NOMO-1 (cell line): Measurements from ENCODE around the gene PREX1.

Source experiments
- DNase-seq, 2 experiments: peaks; one replicate each; lab custom pipeline; 2025; ENCODE audit not compliant: unreplicated experiment in 2 of 2; lab: John Stamatoyannopoulos, UW

PREX1 gene

DNA sequence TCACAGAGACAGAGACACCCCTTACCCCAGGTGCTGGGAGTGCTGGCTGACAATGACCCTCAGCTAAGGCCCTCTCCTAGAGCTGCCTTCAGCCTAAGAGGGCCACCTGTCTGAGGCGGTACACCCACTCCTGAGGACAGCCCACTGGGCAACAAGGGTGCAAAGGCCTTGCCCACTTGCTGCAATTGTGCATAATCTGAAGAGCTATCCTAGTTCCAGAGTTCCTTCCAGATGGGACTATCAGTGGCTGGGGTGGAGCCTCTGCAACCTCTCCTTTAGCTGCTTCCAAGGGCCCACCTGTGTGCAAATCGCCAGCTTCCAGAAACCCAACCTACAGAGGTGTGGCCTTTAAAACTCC lies 87.5 kb downstream of the PREX1 start:
- DNase-seq, result no peak

DNA sequence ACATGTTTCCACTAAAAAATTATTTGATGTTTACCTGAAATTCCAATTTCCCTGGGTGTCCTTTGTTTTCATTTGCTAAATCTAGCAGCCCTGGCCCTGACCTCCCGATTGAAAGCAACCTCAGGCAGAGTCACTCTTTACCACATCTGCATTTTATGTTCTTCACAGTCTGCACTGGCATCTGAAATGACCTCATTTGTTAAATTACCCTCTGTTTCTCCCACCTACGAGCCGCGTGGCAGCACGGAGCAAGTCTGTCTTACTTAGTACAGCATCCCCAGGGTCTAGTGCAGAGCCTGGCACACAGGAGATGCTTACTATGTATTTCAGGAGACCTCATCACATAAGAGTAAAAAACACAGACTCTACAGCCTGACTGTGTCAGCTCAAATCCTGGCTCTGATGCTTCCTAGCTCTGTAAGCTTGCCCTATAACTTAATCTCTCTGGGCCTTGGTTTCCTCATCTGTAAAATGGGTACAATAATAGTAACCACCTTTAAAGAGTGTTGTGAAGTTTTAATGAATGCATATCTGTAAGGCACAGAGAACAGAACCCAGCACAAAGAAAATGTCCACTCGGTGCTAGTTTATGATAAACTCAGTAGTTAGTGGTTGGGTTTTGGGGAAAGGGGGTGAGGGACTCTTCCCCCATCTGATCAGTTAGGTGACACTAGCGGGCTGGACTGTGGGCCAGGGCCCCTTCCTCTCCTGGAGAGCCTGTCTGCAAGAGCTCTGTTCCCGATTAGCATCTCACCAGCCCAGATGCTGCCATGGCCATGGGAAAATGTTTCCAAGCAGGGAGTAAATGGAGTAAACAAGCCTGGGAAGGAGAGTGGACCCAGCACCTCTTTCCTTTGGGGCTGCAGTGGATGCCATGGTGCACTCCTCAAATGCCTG lies 88.2 kb downstream of the PREX1 start:
- no peak for DNase-seq

DNA sequence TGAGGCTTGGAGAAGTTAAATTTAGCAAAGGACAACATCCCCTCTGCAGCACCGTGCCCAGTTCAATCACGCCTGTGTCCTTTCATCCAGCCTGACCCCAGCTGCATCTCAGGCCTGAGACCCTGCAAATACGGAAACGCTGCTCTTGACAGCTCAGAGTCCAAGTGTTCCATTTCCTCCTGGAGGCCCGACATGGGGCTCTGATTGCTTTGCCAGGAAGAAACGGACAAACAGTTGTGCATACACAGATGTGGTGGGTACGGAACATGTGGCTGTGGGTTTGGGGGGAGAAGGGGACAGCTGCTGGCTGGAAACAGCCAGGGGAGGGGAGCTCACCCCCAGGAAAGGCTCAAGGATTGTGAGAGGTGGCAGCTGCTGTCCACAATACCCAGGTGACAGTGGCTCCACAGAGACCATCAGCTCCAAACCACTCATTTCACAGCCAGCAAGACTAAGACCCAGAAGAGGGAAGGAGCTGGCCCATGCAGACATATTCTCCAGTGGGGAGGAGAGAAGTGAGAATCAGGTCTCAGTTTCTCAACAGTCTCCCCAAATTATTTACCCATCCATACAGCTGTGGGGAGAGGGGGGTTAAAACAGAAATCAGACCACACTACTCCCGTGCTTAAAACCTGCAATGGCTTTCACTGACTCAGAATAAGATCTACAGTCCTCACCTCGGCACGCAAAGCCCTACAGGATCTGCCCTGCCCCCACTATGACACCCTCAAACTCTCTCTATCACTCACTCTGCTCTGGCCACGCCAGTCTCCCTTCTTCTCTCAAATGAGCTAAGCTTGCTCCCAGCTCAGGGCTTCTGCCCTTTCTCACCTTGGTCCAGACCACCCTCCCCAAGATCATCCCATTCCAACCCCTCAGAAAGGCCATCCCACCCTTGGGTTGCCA lies 89.1 kb downstream of the PREX1 start:
- DNase-seq, result no peak

DNA sequence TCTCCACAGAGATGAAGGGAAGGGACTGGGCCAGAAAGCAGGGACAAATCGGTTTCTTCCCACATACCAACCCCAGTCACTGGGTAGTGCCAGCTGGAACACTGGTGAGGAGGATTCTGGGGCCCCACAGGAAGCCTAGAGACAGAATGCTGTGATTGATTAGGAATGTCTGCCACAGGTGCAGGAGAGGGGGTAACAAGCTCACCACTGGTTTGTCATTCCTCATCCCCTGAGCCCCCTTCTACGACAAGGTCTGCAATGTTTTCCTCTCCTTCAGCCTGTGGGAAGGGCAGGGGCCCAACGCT lies 89.8 kb downstream of the PREX1 start:
- DNase-seq, result no peak

DNA sequence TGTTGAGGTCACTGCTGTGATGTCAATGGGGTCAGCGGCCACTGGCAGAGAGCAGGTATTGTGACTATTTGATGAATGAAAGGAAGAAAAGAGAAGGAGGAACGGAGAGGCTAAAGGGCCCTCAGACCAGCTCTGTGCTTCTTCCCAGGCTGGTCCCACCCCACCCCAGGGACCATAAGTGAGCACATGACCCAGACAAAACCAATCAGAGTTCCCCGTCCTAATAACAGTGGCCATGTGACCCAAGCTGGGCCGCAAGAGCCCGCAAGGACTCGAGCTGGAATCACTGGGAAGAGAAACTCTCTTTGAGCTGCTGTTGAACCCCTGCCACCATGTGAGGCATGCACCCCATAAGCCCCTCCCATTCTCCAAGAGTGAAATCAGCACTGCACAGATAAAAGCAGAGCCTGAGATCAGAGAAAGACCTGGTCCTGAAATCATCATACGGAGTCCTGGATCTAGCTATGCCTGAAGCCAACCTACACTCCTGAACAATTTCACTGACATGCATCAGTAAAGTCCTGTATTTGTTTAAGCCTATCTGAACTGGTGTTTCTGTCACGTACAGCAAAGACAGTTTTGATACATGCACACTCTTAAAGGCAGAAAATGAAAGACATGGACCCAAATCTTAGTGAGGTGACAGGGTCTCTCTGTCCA lies 90.2 kb downstream of the PREX1 start:
- no peak for DNase-seq

DNA sequence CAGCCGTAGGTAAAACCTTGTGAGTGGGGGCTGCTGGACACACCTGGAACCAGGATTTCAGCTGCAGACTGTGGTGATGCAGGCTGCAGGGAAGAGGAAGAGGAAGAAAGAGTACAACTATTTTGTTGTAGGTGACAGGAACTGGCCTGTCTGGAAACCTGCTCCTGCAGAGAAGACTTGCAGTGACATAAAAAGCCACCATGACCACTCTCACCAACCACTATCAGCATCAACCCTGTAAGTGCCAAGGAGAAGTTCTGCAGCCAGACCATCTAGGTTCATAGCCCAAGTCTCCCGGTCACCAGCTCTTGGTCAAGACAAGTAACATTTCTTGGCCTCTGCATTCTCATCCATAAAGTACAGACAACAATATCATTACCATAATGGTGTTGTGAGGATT lies 91.2 kb downstream of the PREX1 start:
- DNase-seq, result no peak

DNA sequence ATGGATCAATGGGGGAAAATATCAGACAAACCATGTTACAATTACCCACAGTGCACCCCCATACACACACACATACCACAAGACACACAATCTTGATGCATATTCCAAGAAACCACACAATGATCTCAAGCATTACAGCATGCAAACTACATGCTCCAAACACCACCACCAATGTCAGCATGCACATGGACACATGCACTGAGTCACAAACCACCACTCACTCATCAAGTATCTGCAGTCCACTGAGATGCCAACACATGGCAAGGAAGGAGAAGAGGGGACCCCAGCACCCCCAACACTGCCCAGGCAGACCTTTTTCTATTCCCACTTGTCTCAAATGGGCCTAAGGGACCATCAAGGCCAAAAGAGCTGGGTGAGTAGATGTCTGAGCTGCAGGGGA lies 91.6 kb downstream of the PREX1 start:
- no peak for DNase-seq

DNA sequence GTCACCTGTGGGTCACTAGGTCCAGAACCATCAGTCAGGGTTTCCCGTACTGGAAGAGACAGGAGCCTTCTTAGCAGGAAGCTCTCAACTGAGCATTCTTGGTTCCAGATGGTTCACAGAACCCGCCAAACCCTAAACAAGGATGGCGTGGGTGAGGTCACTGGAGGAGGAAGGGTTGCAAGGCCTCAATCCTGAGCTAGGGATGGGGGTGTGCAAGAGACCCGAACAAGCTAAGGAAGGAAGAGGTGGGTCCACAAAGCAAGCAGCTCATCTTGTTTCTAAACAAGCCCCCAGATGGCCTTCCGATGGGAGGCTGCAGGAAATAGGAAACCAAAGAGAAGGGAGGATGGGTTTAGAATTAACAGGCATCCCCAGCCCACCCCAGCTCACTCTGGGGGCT lies 92.7 kb downstream of the PREX1 start:
- no peak for DNase-seq

DNA sequence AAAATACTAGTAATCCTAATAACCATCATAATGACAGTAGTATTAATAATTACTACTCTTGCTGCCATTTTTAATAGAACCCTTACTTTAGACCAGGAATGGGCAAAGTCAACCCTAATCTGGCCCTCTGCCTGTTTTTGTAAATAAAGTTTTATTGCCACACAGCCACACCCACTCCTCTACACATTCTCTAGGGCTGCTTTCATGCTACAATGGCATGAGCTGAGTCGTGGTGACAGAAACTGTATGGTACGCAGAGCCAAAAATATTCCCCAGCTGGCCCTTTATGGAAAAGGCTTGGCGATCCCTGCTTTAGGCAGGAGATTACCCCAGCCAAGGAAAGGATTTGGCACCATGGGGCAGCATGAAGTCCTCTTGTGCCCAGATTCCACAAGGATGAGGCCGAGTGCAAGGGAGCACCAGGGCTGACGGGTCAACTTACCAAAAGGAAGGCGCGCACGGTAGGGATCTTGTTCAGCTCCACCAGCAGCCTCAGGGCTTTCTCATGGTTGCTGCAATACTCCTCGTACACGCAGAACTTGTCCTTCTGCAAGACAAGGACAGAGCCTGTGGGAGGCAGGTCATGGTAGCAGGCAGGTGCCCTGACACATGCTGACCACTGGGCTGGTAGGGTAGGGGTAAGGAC lies 93.6 kb downstream of the PREX1 start:
- DNase-seq, result no peak

DNA sequence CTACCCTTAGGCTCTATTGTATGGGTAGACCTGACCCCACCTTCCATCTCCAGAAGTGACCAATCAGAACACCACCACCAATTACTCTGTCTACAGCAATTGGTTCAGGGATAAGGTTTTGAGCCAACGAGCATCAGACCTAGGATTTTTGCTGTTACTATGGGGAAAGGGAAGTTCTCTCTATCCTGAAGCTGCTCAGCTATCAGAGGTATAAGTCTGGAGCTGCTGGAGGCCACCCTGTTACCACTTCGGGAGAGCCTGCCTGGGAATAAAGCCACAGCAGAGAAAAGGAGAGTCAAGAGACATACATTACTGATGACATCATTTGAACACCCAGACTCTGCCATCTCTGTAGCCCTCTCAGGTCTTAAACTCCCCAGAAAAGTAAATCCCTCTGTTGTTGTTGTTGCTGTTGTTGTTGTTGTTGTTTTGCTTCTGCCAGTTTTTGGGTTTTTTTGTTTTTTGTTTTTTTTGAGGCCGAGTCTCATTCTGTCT lies 94.5 kb downstream of the PREX1 start:
- peak in 1 of 2 experiments; percentile 13 for DNase-seq

DNA sequence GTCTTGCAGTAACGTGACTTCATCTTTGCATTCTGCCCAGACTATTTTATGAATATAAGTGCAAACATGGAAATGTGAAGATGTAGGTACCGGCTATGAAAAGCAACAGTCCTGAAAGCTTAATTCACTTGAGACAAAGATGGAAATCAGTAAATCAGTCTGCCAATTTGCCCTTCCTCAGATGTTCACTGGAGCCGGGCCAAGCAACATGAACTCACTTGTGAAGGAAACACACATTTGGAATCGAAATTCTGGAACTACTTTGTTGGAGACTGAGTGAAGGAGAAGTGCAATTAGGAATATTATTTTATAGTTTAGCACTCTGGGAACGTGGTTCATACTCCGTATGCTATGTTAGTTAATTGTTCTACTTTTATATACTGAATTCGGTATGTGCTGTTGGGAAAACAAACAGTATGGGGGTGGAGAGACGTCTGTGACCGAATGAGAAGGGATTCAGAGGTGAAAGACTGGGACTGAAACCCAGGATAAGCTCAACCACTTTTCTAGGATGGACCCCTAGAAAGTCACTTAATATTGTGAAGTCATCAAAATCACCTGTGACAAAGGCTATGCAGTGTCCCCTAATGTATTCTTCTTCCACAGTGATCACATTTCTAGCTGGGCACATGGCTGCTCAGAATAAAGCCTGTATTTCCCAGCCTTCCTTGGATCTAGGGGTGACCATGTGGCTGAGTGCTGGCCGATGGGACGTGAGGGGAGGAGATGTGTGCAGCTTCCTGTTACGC lies 95.5 kb downstream of the PREX1 start:
- no peak for DNase-seq

DNA sequence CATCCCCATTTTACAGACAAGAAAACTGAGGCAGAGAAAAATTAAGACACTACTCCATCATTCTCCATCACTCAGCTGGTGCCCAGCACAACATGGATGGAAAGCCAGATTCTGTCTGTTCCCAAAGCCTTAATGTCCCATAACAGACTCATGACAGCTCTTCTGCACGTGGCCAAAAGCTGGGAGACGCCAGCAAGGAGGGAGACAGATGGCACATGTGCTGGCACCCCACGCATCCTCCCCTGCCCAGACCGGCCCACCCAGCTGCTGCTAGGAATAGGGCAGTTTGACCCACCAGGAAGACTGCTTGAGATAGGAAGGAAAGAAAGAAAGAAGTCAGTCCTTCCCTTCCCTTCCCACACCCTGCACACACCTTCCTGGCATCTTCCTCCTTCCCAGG lies 96.3 kb downstream of the PREX1 start:
- no peak for DNase-seq

DNA sequence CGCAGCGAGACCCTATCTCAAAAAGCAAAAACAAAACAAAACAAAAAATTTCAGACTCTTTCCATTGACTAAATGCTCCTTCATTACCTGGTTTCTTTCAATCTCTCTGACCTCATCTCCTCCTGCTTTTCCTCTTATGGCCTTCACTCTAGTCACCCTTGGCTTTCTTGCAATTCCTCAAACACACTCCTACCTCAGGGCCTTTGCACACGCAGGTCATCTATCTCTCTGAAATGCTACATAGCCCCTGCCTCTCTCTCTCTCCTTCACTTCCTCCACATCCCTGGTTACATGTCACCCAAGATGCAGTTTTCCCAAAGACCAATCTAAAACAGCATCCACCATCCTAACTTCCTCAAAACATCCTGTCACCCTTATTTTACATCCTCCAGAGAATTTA lies 96.8 kb downstream of the PREX1 start:
- DNase-seq, result no peak

DNA sequence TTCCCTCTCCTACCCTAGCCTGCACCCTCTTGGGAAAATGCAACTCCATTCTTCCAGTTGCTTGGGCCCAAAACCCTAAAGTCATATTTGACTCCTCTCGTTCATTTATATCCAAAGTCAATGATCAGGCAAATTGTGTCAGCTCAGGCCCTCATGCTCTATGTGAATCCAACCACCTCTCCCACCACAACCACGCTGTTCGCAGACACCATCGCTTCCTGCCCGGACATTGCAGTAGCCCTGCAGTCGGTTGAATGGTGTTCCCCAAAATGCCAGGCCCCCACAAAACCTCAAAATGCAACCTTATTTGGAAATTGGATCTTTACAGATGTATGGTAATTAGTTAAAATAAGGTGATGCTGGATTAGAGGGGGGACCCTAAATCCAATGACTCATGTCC lies 98.3 kb downstream of the PREX1 start:
- DNase-seq, result no peak

DNA sequence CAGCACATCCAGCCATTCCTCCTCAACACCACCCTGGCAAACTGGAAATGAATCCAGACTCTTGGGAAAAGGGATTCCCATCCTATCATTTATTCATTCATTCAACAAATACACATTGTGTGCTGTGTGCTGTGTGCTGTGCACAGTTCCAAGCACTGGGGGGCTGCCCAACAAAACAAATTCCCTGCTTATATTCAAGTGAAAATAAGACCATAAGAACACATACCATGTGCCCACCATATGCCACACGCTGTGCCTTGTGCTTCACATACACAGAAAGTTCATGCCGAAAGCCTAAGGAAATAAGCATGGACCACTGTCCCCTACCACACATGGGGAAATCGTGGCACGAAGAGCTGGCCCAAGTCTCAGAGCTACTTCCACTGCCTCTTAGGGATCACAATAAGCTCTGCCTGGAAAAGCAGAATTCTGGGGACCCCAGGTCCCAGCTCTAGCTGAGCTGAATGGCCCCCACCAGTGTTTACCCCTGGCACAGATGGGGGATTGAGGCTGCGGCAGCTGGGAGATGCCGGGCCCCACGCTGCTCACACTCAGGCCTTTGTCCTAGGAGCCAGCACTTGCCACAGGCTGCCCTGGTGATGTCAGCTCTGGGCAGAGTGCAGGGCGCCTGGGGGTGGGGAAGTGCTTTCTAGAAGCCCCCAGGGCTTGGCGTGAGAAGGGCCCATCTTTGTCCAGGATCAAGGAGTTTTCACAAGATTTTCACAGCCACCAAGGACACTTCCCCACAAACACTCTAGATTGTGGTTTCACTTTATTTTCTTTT lies 99.6 kb downstream of the PREX1 start:
- no peak for DNase-seq

DNA sequence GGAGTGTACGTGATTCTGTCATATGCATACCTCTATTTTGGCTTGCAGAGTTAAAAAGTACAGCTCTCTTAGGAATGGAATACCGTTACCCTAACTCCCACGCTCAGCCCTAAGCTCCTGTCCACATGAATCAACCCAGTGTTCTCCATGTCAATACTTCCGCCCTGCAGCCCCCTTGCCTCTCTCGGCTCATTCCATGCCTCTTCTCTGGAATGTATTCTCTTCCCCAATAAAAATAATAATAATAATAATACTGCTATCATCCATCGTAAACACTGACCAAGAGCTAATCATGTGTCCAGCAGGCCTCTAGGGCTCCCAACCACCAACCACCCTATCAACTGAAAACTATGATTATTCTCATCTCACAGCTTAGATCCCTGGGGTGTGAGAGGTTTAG lies 100.6 kb downstream of the PREX1 start:
- DNase-seq, result no peak

DNA sequence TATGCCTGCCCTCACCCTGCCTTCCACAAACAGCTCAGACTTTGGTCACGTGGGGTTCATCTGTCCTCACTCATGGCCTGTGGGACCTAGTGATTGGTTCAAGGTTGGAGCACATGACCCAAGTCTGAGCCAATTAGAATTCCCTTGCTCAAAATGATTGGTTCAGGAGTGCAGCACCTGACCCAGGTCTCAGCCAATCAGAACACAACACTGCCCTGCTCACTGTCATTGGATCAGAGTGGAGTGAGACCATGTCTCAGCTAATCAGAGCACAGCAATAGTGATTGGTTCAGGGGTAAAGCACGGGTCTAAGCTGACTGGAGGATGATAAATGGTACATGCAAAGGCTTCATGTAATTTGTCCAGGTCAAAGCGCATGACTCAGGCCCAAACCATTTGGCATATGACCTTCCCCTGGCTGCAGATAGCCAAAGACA lies 102.2 kb downstream of the PREX1 start:
- DNase-seq, result no peak

DNA sequence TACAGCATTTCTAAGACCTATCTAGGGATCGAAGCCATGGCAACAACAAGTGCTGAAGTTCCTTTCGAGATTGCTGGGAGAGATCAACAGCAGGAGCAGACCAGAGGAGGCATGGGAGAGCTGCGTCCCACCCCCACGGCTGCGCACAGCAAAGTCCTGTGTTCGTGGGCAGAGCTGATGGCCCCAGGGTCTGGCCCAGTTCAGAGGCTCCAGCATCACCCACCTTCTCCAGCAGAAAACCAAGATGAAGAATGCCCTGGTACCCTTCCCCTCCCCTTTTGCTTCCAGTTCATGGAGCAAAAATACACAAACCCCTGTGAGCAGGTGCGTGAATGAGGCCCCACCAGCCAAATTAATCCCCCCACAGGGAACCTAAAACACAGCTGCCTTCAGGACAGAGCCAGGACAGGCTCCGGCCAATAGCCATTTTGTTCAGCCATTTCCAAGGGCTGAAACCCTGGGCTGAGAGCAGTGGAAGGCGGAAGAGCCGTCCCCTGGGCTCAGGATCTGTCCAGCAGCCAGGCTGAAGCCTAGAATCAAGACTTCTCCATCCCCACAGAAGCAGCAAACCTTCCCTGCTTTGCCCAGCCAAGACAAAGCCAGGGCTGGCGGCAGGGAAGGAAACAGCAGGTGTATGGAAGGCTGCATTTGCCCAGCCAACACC lies 102.8 kb downstream of the PREX1 start:
- DNase-seq, result no peak

DNA sequence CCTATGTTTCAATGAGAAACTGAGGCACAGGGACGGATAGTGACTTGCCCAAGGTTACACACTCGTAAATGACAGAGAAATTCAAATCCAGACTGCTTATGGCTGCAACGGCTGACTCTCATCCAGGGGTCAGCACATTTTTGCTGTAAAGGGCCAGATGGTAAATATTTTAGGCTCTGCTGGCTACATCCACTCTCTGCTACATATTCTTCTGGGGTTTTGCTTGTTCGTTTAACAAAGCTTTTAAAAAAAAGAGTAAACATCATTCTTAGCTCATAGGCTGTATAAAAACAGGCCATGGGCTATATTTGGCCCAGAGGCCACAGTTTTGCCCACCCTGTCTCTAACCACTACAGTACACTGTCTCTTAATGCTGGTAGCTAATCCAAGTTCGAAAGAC lies 103.4 kb downstream of the PREX1 start:
- DNase-seq, result no peak
